Keratinocyte (primary cell): ENCODE results near the gene SNX8. TPM values are rescaled to one million over a fixed set of nuclear protein-coding genes. Genes with fewer than 3 reads are reported as not detected.

Source experiments
- DNase-seq: peaks from one replicate; pipeline ENCODE4 v3.0.0-alpha.2; 2011; ENCODE audit warnings: low read depth, missing footprints, low spot score
- FAIRE-seq: peaks from 2 replicates; lab custom pipeline; 2011; peaks lifted over from hg19 to GRCh38; lab: Jason Lieb, UNC
- H2AFZ ChIP-seq: 2 replicates; pipeline ENCODE4 v1.6.0; 2012; ENCODE audit warnings: low read length, control low read depth, inconsistent platforms; ENCODE audit not compliant: control insufficient read depth
- H3K27ac ChIP-seq: 2 replicates; pipeline ENCODE4 v1.5.1; 2011; ENCODE audit warnings: low read length; ENCODE audit not compliant: control insufficient read depth, insufficient read depth
- H3K27me3 ChIP-seq: 3 replicates; pipeline ENCODE4 v1.6.0; 2011; ENCODE audit warnings: low read length; ENCODE audit not compliant: control insufficient read depth, insufficient read depth; ENCODE audit errors: extremely low read depth
- H3K36me3 ChIP-seq, 2 experiments: 2 replicates in 1 of 2; 3 replicates in 1 of 2; pipeline ENCODE4 v1.5.1; 2011; ENCODE audit warnings: low read length in 2 of 2, mild to moderate bottlenecking in 1 of 2; ENCODE audit not compliant: control insufficient read depth in 2 of 2, insufficient read depth in 2 of 2; ENCODE audit errors: extremely low read depth in 1 of 2
- H3K4me1 ChIP-seq: 3 replicates; pipeline ENCODE4 v1.5.1; 2011; ENCODE audit warnings: low read length; ENCODE audit not compliant: control insufficient read depth, insufficient read depth; ENCODE audit errors: extremely low read depth
- H3K4me2 ChIP-seq: 3 replicates; pipeline ENCODE4 v1.6.0; 2011; ENCODE audit warnings: low read depth, low read length; ENCODE audit not compliant: control insufficient read depth, insufficient read depth; ENCODE audit errors: extremely low read depth
- H3K4me3 ChIP-seq, 3 experiments: fragments of 200-600 bp in 1 of 3; sonication (generic) in 1 of 3; 2 replicates in 2 of 3; 3 replicates in 1 of 3; pipeline ENCODE4 v1.5.1; 2011 to 2016; ENCODE audit warnings: low read length in 3 of 3, mild to moderate bottlenecking in 3 of 3, control low read depth in 2 of 3, inconsistent platforms in 1 of 3, low read depth in 1 of 3, mixed read lengths in 1 of 3, mixed run types in 1 of 3, moderate library complexity in 1 of 3; ENCODE audit not compliant: control insufficient read depth in 2 of 3, insufficient read depth in 2 of 3; ENCODE audit errors: extremely low read depth in 1 of 3
- H3K79me2 ChIP-seq: 2 replicates; pipeline ENCODE4 v1.6.0; 2012; ENCODE audit warnings: low read length; ENCODE audit not compliant: control insufficient read depth, insufficient read depth
- H3K9ac ChIP-seq: 3 replicates; pipeline ENCODE4 v1.6.0; 2011; ENCODE audit warnings: low read length; ENCODE audit not compliant: control insufficient read depth, insufficient read depth; ENCODE audit errors: extremely low read depth
- H3K9me1 ChIP-seq: 3 replicates; pipeline ENCODE4 v1.6.0; 2011; ENCODE audit warnings: low read length; ENCODE audit not compliant: control insufficient read depth, insufficient read depth; ENCODE audit errors: extremely low read depth
- H3K9me3 ChIP-seq: 2 replicates; pipeline ENCODE4 v1.5.1; 2012; ENCODE audit warnings: low read depth, low read length; ENCODE audit not compliant: control insufficient read depth
- H4K20me1 ChIP-seq: 3 replicates; pipeline ENCODE4 v1.6.0; 2011; ENCODE audit warnings: low read length; ENCODE audit not compliant: control insufficient read depth, insufficient read depth; ENCODE audit errors: extremely low read depth
- CTCF ChIP-seq, 3 experiments: IDR thresholded peaks in 1 of 3; conservative IDR thresholded peaks in 1 of 3; optimal IDR thresholded peaks in 1 of 3; 2 replicates in 2 of 3; 3 replicates in 1 of 3; pipeline versions ENCODE3 to v1.5.1; 2011; ENCODE audit warnings: low read length in 3 of 3, mild to moderate bottlenecking in 3 of 3, moderate library complexity in 2 of 3, control low read depth in 1 of 3, inconsistent platforms in 1 of 3; ENCODE audit not compliant: insufficient read depth in 2 of 3; ENCODE audit errors: extremely low read depth in 1 of 3
- EZH2 ChIP-seq: IDR thresholded peaks from one replicate; pipeline ENCODE4 v1.6.1; 2012; ENCODE audit warnings: inconsistent platforms, mild to moderate bottlenecking, low read length, moderate library complexity
- dilution Hi-C: fragments of 300-500 bp; cut with MboI; formaldehyde crosslinking; loops from one replicate; pipeline ENCODE4 v1.7.0; 2020; ENCODE audit warnings: low sequenced_read_pairs; ENCODE audit not compliant: extremely low pct_ligation_motif_present
- polyA plus RNA-seq, 5 experiments: library from polyadenylated mRNA; depleted of rRNA in 3 of 5; stranded (reverse) in 3 of 5; stranded (forward) in 1 of 5; unstranded in 1 of 5; fragments of >200 nt; gene quantifications; 1 replicate in 1 of 5; 2 replicates in 3 of 5; 3 replicates in 1 of 5; pipeline versions ENCODE4 v1.2.1 to v1.2.3, GENCODE V29; 2011 to 2012; ENCODE audit warnings: missing spikeins in 2 of 5, low read depth in 1 of 5, low replicate concordance in 1 of 5

Gene SNX8
- polyA plus RNA-seq, 1 donor (not counting 4 experiments of a cell fraction or from before 2014, with no cell fraction given) = 24.2 TPM

GRCh38 chr7:2224934-2225333 lies 89.3 kb downstream of the SNX8 start:
- dilution Hi-C loops = no loop called here
- H3K36me3 ChIP-seq = peaks cover 23 to 35% of the 10 kb centered on the region in 2 experiments
- H3K79me2 ChIP-seq = peaks cover 46% of the 10 kb centered on the region
- peak overlapping the region; percentile 76 for H3K4me2 ChIP-seq
- peaks cover 6% of the 10 kb centered on the region for H4K20me1 ChIP-seq
- TF ChIP-seq CTCF (optimal IDR thresholded peaks at IDR 0.05 in 1 of 3, IDR thresholded peaks at IDR 0.05 in 1 of 3, conservative IDR thresholded peaks at IDR 0.05 in 1 of 3; ENCODE audit: extremely low read depth in 1 of 3, insufficient read depth in 2 of 3, low read length in 3 of 3) = no peak
- TF ChIP-seq EZH2 = no peak
- H3K9me3 ChIP-seq = no peaks in the 10 kb centered on the region
- H2AFZ ChIP-seq = no peak overlapping the region
- H3K4me1 ChIP-seq = peaks cover 25% of the 10 kb centered on the region
- peak overlapping the region; percentile 93 for H3K27ac ChIP-seq
- H3K27me3 ChIP-seq = no peaks in the 10 kb centered on the region
- FAIRE-seq = no peak
- H3K9me1 ChIP-seq = no peaks in the 10 kb centered on the region
- peak overlapping the region; percentile 13 to 50 (median 30) for H3K4me3 ChIP-seq
- DNase-seq = peak; percentile 67
- peak overlapping the region; percentile 66 for H3K9ac ChIP-seq

GRCh38 chr7:2224491-2224928 lies 89.7 kb downstream of the SNX8 start:
- no peaks in the 10 kb centered on the region for H3K9me1 ChIP-seq
- H4K20me1 ChIP-seq = peaks cover 6% of the 10 kb centered on the region
- peaks cover 25% of the 10 kb centered on the region for H3K4me1 ChIP-seq
- no peak overlapping the region for H2AFZ ChIP-seq
- H3K4me3 ChIP-seq = peak overlapping the region; percentile 13 to 50 (median 30)
- H3K79me2 ChIP-seq = peaks cover 45% of the 10 kb centered on the region
- no peaks in the 10 kb centered on the region for H3K27me3 ChIP-seq
- H3K27ac ChIP-seq = peak overlapping the region; percentile 93
- no peaks in the 10 kb centered on the region for H3K9me3 ChIP-seq
- DNase-seq (peak; percentile 42), FAIRE-seq (peak; percentile 64)
- TF ChIP-seq EZH2 (no peak), CTCF (optimal IDR thresholded peaks at IDR 0.05 in 1 of 3, IDR thresholded peaks at IDR 0.05 in 1 of 3, conservative IDR thresholded peaks at IDR 0.05 in 1 of 3; ENCODE audit: extremely low read depth in 1 of 3, insufficient read depth in 2 of 3, low read length in 3 of 3) (no peak)
- dilution Hi-C loops = no loop called here
- peak overlapping the region; percentile 66 for H3K9ac ChIP-seq
- peak overlapping the region; percentile 76 for H3K4me2 ChIP-seq
- peaks cover 22 to 35% of the 10 kb centered on the region in 2 experiments for H3K36me3 ChIP-seq
